HUES64 (cell line): Measurements from ENCODE around the gene CDH8.
"Not testable (repeated sequence)": the region's sequence is repeated elsewhere in the genome, so short reads cannot be mapped to it uniquely, and the experiment has no call there.

Experiments used
- H3K27ac ChIP-seq: 2 replicates; pipeline ENCODE4 v1.7.0; 2013; ENCODE audit warnings: low read depth, low read length, inconsistent platforms
- H3K27me3 ChIP-seq: 2 replicates; pipeline ENCODE4 v1.6.1; 2013; ENCODE audit warnings: mild to moderate bottlenecking, low read length; ENCODE audit not compliant: insufficient read depth
- H3K36me3 ChIP-seq: 2 replicates; pipeline ENCODE4 v1.6.1; 2013; ENCODE audit warnings: mild to moderate bottlenecking, low read length; ENCODE audit not compliant: insufficient read depth
- H3K4me1 ChIP-seq: 2 replicates; pipeline ENCODE4 v1.6.1; 2013; ENCODE audit warnings: mild to moderate bottlenecking, low read length, moderate library complexity; ENCODE audit not compliant: insufficient read depth
- H3K4me3 ChIP-seq: 2 replicates; pipeline ENCODE4 v1.5.1; 2013; ENCODE audit warnings: mild to moderate bottlenecking, low read length, moderate library complexity
- H3K9ac ChIP-seq: 2 replicates; pipeline ENCODE4 v1.6.1; 2013; ENCODE audit warnings: mild to moderate bottlenecking, low read depth, low read length
- H3K9me3 ChIP-seq: 2 replicates; pipeline ENCODE4 v1.6.1; 2013; ENCODE audit warnings: low read depth, low read length; ENCODE audit not compliant: insufficient read depth
- whole genome bisulfite sequencing: fragments of 150-250, 120-280 bp; methylation state at CpG from one replicate; pipeline ENCODE4 v1.1.7; 2013; ENCODE audit warnings: missing lambda C conversion rate; 5-methylcytosine and 5-hydroxymethylcytosine counted together

The CDH8 gene

DNA sequence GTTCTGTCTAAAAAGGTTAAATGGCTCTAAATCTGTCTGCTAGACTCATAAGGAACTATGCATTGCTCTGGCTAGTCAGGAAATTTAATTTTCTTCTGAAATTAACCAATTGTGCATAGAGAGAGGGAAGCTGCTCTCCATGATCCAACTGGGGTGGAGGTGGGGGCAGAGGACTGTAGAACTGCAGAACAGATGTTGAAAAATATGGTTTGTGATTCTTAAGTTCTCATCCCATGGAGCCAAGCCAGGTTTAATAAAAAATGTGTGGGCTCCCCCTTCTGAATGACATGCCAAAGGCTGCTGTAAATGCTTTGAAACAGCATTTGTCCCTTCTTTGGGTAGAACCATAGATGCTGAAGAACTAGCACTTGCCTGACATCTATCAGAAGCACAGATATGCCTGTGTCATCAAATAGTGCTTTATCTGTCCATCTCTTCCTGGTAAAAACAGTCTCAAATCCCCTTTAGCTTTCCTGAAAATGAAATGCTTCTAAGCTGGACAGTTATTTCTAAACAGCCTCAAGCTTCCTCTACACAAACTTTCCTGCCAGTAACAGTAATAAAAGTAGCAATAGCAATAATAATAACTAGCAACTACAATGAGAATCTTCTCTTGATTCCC is 221.4 kb downstream of the CDH8 start:
- H3K9me3 ChIP-seq: no peaks in the 10 kb centered on the region
- peaks cover 22% of the 10 kb centered on the region for H3K4me1 ChIP-seq
- H3K27me3 ChIP-seq: no peaks in the 10 kb centered on the region
- H3K27ac ChIP-seq: no peak overlapping the region
- no peak overlapping the region for H3K9ac ChIP-seq
- H3K36me3 ChIP-seq: no peaks in the 10 kb centered on the region
- no peak overlapping the region for H3K4me3 ChIP-seq

DNA sequence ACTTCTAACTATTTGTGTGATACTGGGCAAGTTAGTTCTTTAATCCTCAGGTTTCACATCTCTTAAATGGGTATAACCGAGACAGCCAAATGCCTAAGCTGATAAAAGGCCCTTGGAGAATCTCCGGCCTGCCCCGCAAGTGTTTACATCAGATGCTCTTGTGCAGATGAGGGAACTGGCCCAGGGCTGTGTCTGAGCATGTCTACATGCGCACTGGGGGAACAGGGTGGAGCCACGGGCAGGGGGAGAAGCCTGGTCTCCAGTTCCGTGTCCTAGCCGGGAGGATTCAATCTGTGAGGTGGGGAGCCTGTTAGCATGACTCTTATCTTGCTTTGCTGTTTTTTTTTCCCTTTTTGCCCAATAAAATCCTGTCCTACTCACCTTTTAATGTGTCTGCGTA is 222.9 kb downstream of the CDH8 start:
- Histone ChIP-seq H3K4me3 (no peak overlapping the region), H3K36me3 (no peaks in the 10 kb centered on the region), H3K9me3 (no peaks in the 10 kb centered on the region), H3K27ac (no peak overlapping the region), H3K9ac (no peak overlapping the region), H3K27me3 (no peaks in the 10 kb centered on the region), H3K4me1 (peaks cover 22% of the 10 kb centered on the region)
- 94% methylated on average over 8 of the region's 8 CpGs for WGBS

DNA sequence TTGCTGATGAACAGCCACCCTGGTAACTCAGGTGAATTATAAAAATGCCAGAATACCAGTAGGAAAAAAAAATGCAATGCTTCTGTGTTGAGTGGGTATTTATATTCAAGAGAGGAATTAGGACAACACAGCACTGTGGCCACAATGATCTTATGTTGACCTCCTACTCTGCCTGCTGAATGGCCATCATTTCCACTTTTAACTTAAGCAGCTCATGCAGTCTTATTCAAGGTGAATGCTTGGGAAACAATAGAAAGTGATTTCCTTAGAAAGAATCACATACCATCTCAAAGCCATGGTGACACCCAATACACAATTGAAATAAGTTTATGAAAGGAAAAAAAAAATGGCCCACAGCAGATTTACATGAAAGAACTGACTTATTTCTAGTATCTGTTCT is 224.0 kb downstream of the CDH8 start:
- Histone ChIP-seq H3K27me3 (no peaks in the 10 kb centered on the region), H3K9ac (no peak overlapping the region), H3K9me3 (no peaks in the 10 kb centered on the region), H3K27ac (peak overlapping the region; percentile 17; the same call in 1 of the 2 replicates), H3K4me1 (peaks cover 22% of the 10 kb centered on the region), H3K4me3 (no peak overlapping the region), H3K36me3 (no peaks in the 10 kb centered on the region)

DNA sequence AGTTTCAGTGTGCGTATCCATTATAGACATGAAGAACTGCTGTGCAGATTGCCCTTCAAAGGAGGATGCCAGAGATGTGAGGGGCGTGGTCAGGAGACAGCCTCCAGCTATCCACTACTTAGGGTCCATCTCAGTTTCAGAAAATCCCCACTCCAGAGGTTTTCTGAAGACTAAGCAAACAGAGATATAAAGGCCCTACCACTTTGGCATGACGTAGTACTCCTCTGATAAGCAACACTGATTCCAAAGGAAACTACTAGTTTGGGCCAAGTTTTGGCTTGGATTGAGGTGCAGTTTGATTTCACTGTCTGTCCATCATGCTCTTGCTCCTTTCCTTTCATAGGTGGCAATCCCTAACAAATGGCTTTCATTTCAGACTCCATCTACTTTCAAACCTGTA is 228.7 kb downstream of the CDH8 start:
- Histone ChIP-seq H3K4me1 (peaks cover 18% of the 10 kb centered on the region), H3K36me3 (no peaks in the 10 kb centered on the region), H3K27ac (no peak overlapping the region), H3K9me3 (no peaks in the 10 kb centered on the region), H3K9ac (no peak overlapping the region), H3K4me3 (no peak overlapping the region), H3K27me3 (no peaks in the 10 kb centered on the region)
- 99% methylated on average over 3 of the region's 3 CpGs for WGBS

DNA sequence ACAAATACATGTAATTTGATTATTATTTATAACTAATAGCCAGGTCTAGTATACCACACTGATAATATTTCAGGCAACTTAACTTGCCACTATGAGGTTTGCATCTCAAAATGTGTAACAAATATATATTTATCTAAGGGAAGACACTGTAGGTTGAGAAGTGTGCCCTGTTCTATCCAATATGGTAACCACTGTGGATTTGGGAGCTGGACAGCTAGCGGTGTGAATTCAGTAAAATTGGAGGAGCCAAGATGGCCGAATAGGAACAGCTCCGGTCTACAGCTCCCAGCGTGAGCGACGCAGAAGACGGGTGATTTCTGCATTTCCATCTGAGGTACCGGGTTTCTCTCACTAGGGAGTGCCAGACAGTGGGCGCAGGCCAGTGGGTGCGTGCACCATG is 235.0 kb downstream of the CDH8 start:
- not testable (repeated sequence) for H3K27ac ChIP-seq, H3K9ac ChIP-seq, H3K4me1 ChIP-seq, H3K4me3 ChIP-seq, H3K27me3 ChIP-seq, H3K36me3 ChIP-seq, H3K9me3 ChIP-seq
- WGBS: 94% methylated on average over 3 of the region's 10 CpGs

DNA sequence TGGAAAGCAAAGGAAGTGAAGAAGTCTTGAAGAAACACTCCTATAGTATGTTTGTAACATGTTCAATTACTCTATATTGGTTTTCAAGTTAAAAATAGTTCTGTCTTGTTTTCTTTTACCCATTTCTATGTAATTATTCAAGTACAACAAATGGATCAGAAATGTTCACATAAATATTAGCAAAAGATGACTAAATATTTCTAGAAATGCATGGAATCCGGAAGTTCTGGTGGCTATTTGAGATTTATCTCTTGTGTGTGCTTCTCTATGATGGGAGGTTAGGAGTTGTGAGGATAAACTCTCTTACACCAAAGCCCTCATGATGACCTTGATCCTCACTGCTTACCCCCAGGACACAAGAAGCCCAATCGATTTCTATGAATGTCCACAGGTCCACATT is 237.5 kb downstream of the CDH8 start:
- Histone ChIP-seq H3K36me3 (no peaks in the 10 kb centered on the region), H3K9me3 (no peaks in the 10 kb centered on the region), H3K4me1 (no peaks in the 10 kb centered on the region), H3K27ac (no peak overlapping the region), H3K27me3 (no peaks in the 10 kb centered on the region), H3K9ac (no peak overlapping the region), H3K4me3 (no peak overlapping the region)
- 96% methylated on average over 2 of the region's 2 CpGs for WGBS

DNA sequence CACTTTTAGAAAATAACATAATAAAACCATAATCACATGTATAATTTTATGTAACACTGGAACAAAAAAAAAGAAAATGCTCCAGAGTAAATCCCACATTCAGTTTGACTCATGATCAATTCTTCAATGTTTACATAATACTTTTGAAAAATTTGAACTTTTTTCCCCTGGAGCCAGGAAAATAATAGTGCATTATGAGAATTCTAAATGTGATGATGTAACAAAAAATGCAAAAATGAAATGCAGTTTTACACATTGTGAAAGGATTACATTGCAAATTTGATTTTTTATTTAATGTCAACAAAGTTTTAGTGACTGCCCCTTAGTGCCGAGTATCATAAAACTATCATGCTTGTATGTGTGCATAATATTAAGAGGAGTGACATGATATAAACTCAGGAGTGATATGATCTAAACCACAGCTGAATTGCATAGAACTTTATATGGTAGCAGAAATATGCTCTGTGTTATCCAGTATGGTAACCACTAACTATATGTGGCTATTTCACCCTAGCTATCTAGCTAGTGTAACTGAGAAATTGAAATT is 238.2 kb downstream of the CDH8 start:
- Histone ChIP-seq H3K9me3 (0 out of 2 replicates have a peak, but pooled peaks cover 3% of the 10 kb centered on the region), H3K36me3 (no peaks in the 10 kb centered on the region), H3K27me3 (no peaks in the 10 kb centered on the region), H3K9ac (no peak overlapping the region), H3K4me3 (no peak overlapping the region), H3K4me1 (no peaks in the 10 kb centered on the region), H3K27ac (no peak overlapping the region)
- WGBS: 96% methylated on average over 1 of the region's 1 CpG

DNA sequence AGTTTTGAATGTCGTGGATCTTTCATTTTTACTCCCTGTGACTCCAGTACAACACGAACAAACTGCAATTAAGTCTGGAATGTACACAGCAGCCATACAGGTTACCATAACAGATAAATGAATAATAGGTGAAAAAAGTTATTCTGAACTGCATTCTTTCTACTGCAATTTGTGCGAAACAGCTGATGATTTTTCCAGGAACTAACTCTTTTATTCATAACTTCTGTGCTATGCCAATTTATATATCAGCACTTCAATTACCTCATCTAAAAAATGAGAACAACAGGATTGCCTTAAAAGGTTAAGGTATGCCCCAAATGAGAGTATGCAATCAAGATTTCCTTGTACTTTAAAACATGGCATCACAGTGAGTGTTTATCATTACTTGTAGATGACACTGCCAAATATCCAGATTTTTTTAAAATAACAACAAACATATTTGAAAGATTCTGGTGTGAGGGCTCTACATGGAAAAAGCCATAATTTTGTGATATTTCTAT is 238.9 kb downstream of the CDH8 start:
- Histone ChIP-seq H3K9ac (no peak overlapping the region), H3K4me3 (no peak overlapping the region), H3K4me1 (no peaks in the 10 kb centered on the region), H3K36me3 (no peaks in the 10 kb centered on the region), H3K27me3 (no peaks in the 10 kb centered on the region), H3K9me3 (0 out of 2 replicates have a peak, but pooled peaks cover 3% of the 10 kb centered on the region), H3K27ac (no peak overlapping the region)
- WGBS: 93% methylated on average over 3 of the region's 3 CpGs

DNA sequence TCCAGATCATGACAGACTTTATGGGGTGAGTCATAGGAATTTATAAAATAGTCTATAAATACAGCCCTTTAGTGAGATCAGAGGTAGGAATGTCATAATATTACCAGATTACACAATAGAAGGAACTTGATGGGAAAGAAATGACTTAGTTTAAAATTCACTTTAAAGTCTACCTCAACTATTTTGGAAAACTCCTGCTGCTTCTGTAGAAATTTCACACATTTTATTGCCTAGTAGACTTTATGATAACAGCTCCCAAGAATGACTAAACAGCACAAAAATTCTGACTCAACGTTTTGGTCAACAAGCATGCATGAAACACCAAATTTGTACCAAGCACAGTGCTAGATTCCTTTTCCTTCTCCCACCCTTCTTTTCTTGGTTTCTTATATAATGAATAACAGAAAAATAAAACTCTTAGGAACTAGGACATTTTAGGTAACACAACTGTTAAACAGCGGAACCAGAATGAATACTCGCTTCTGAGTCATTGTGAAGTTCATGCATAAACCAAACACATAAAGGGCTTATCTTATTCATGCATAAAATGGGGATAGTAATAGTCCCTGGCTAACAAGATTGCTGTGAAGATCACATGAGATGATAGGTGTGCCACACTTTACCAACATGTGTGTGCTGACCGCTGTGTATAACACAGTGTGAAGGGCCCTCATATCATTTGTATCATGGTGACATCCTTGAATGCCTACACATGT is 243.9 kb downstream of the CDH8 start:
- Histone ChIP-seq H3K27me3 (no peaks in the 10 kb centered on the region), H3K9me3 (0 out of 2 replicates have a peak, but pooled peaks cover 3% of the 10 kb centered on the region), H3K4me1 (no peaks in the 10 kb centered on the region), H3K4me3 (no peak overlapping the region), H3K27ac (no peak overlapping the region), H3K36me3 (no peaks in the 10 kb centered on the region), H3K9ac (no peak overlapping the region)
- WGBS: 89% methylated on average over 4 of the region's 4 CpGs

DNA sequence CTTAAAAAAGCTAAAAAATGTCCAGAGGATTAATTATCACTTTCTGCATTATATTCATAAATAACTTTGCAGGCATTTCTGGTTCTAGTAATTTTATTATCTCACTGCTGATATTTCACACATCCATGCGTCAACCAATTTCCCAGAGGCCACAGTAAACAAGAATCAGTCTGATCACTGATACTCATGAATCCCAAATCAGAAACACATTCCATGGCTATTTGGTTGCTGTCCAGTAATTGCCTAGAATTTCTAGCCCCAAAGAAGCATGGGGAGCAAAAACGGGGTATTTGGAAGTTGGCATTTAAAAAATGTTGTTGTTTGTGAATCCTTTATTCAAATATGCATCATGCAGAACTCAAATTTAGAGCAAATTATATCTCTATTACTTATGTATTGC is 244.8 kb downstream of the CDH8 start:
- 96% methylated on average over 1 of the region's 2 CpGs for WGBS
- H3K27me3 ChIP-seq: no peaks in the 10 kb centered on the region
- 0 out of 2 replicates have a peak, but pooled peaks cover 3% of the 10 kb centered on the region for H3K9me3 ChIP-seq
- no peaks in the 10 kb centered on the region for H3K36me3 ChIP-seq
- H3K27ac ChIP-seq: no peak overlapping the region
- H3K4me1 ChIP-seq: no peaks in the 10 kb centered on the region
- H3K9ac ChIP-seq: no peak overlapping the region
- no peak overlapping the region for H3K4me3 ChIP-seq

DNA sequence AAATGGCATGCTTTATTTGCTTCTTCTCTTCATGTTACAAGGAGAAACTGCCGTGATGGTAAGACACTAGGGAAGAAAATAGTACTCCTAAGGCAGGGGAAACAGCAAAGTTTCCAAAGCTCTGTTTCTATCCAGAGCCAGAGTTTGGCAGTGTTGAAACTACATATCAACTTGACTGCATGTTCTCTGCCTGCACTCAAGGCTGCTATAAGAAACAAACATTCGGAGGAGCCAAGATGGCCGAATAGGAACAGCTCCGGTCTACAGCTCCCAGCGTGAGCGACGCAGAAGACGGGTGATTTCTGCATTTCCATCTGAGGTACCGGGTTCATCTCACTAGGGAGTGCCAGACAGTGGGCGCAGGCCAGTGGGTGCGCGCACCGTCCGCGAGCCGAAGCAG is 254.4 kb downstream of the CDH8 start:
- H3K9me3 ChIP-seq, H3K4me1 ChIP-seq, H3K9ac ChIP-seq, H3K27ac ChIP-seq, H3K27me3 ChIP-seq, H3K4me3 ChIP-seq, H3K36me3 ChIP-seq: not testable (repeated sequence)
- WGBS: 97% methylated on average over 16 of the region's 16 CpGs
